ENCODE data around the gene COG1. TPM values are rescaled to one million over a fixed set of nuclear protein-coding genes. Genes with fewer than 3 reads are reported as not detected.

The COG1 gene
- total and polyA plus RNA-seq, 2 of the 8 experiments (the other 6 are each of a cell fraction or from before 2014, with no cell fraction given): 11.0 to 19.5 TPM

DNA sequence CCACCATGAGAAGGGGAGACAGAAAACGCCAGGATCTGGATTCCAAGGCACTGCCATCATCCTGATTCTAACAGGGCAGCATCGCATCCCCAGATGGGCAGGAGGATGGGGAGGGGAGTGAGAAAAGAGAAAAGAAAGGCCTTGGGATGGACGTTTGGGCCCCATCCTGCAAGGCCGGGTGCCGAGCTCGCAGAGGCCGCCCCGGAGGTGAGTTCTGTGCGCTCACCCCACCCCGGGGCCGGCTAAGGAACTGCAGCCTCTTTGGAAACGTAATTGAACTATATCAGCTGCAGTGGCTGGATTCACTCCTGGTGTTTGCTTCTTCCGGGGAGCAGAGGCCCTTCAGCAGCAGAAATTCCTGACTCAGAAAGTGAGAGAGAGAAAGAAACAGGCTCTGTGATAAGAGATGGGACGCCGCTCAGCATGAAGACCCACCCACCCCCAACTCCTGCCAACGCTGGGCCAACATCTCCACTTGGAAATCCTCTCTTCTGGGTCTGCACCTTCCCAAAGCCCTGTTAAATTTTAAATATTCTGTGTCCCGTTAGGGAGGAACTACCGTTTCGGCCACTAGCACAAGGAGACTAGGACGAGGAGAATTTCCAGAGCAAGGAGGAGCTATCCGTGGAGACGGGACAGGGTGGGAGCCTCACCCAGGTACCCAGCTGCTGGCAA lies 36.6 kb upstream of the COG1 start:
- no peak overlapping the region for H4K8ac ChIP-seq (ENCODE audit: extremely low read depth, insufficient read depth, low read length)
- no peak overlapping the region for H2AK5ac ChIP-seq (ENCODE audit: low read depth, low read length)
- H3K56ac ChIP-seq (replicated peaks; ENCODE audit: insufficient read length, low read depth, low read length): no peak overlapping the region
- H4K91ac ChIP-seq (replicated peaks; ENCODE audit: insufficient read length, low read length): no peak overlapping the region
- H3K79me1 ChIP-seq (ENCODE audit: low read depth, low read length): no peaks in the 10 kb centered on the region
- H3K23me2 ChIP-seq (ENCODE audit: low read depth, low read length): 0 out of 2 replicates have a peak, but pooled peaks cover 3% of the 10 kb centered on the region
- peak overlapping the region; percentile 97; the same call in 1 of the 2 replicates for H2BK15ac ChIP-seq (ENCODE audit: low read length)
- WGBS, 2 experiments (ENCODE audit: extremely low coverage in 1 of 2, insufficient coverage in 1 of 2, insufficient read length in 1 of 2, insufficient replicate concordance in 2 of 2, low coverage in 1 of 2, low lambda C conversion rate in 2 of 2, missing lambda C conversion rate in 1 of 2): 22% methylated on average over 20 of the region's 22 CpGs; no CpG with 5 or more reads in 1 of the 2 experiments
- H3K9me3 ChIP-seq (ENCODE audit: insufficient read depth in 2 of 2, low read depth in 1 of 2, low read length in 1 of 2): no peaks in the 10 kb centered on the region
- no peak overlapping the region for H3K14ac ChIP-seq (ENCODE audit: insufficient read length)
- H2AFZ ChIP-seq (ENCODE audit: low read length): peak overlapping the region; percentile 88
- FAIRE-seq (peak; percentile 36), DNase-seq (ENCODE audit: low read depth in 1 of 2, low spot score in 2 of 2) (peak in 1 of 2 experiments; percentile 89)
- no peak overlapping the region for H3K27ac ChIP-seq (ENCODE audit: low read depth, low read length)
- no peak overlapping the region; a peak in 1 of 7 replicates for H3K9ac ChIP-seq (replicated peaks in 1 of 4; ENCODE audit: extremely low read depth in 1 of 4, low read depth in 3 of 4, low read length in 3 of 4)
- H3K18ac ChIP-seq (ENCODE audit: extremely low read depth, low read length): peak overlapping the region; percentile 75; the same call in 1 of the 2 replicates
- H3K4me2 ChIP-seq (ENCODE audit: insufficient read depth in 1 of 2, low read depth in 2 of 2, low read length in 2 of 2): peak overlapping the region; percentile 4 to 21; a peak in 1 of 4 replicates
- CTCF ChIA-PET (ENCODE audit: partially characterized antibody): interaction anchor here (0.6 to 3.2 kb wide), 35 partner anchors 8 to 429 kb away, joined by 3 to 41 read pairs (median 4); partner anchors contain the start of gene SSTR2
- H3K27me3 ChIP-seq (replicated peaks in 1 of 4; ENCODE audit: control insufficient read depth in 3 of 4, extremely low read depth in 1 of 4, insufficient read depth in 3 of 4, low read length in 3 of 4): no peaks in the 10 kb centered on the region; a peak in 2 of 7 replicates
- H2BK20ac ChIP-seq (ENCODE audit: low read length): peak overlapping the region; percentile 21; the same call in 1 of the 2 replicates
- H3K79me2 ChIP-seq (ENCODE audit: control insufficient read depth in 1 of 2, insufficient read depth in 2 of 2, low read length in 2 of 2): no peaks in the 10 kb centered on the region
- no peak overlapping the region for H2BK120ac ChIP-seq (replicated peaks; ENCODE audit: low read depth, low read length)
- POLR2A ChIA-PET (ENCODE audit: partially characterized antibody): interaction anchor here (1.1 to 3.2 kb wide), 2 partner anchors 8 to 11 kb away, joined by 4 to 11 read pairs; partner anchors contain the start of gene SSTR2
- 0 out of 2 replicates have a peak overlapping the region, but pooled peaks have one; percentile 72 for H2BK12ac ChIP-seq (ENCODE audit: low read depth, low read length)
- no peak overlapping the region for H4K5ac ChIP-seq (ENCODE audit: insufficient read length, low read depth, low read length)
- no peaks in the 10 kb centered on the region for H4K20me1 ChIP-seq (replicated peaks in 1 of 2; ENCODE audit: control insufficient read depth in 1 of 2, insufficient read depth in 2 of 2, low read length in 2 of 2)
- no peak overlapping the region for H3K4ac ChIP-seq (replicated peaks; ENCODE audit: insufficient read length, low read depth, low read length)
- no peak overlapping the region for H3K23ac ChIP-seq (ENCODE audit: insufficient read length)
- H2BK5ac ChIP-seq (ENCODE audit: low read depth, low read length): no peak overlapping the region
- no peak overlapping the region for H3K4me3 ChIP-seq (ENCODE audit: extremely low read depth in 1 of 4, insufficient read depth in 2 of 4, low read depth in 3 of 4, low read length in 4 of 4)
- H3K4me1 ChIP-seq (replicated peaks in 1 of 4; ENCODE audit: control insufficient read depth in 3 of 4, insufficient read depth in 4 of 4, low read length in 3 of 4): peaks cover 5 to 10% (median 8%) of the 10 kb centered on the region in 4 experiments; a peak in 6 of 7 replicates
- H3K36me3 ChIP-seq (ENCODE audit: control insufficient read depth in 2 of 4, insufficient read depth in 4 of 4, low read length in 3 of 4): no peaks in the 10 kb centered on the region
- TF ChIP-seq KDM1A (IDR thresholded peaks at IDR 0.05; ENCODE audit: borderline replicate concordance, low read length): 0 out of 2 replicates have a peak, but pooled peaks have one; percentile 43
- no peak for TF ChIP-seq KDM4A (IDR thresholded peaks at IDR 0.05; ENCODE audit: low read depth, low read length, severe bottlenecking)
- TF ChIP-seq SUZ12 (IDR thresholded peaks at IDR 0.05; ENCODE audit: low read length): 0 out of 2 replicates have a peak, but pooled peaks have one; percentile 4
- TF ChIP-seq, protein P1, sequence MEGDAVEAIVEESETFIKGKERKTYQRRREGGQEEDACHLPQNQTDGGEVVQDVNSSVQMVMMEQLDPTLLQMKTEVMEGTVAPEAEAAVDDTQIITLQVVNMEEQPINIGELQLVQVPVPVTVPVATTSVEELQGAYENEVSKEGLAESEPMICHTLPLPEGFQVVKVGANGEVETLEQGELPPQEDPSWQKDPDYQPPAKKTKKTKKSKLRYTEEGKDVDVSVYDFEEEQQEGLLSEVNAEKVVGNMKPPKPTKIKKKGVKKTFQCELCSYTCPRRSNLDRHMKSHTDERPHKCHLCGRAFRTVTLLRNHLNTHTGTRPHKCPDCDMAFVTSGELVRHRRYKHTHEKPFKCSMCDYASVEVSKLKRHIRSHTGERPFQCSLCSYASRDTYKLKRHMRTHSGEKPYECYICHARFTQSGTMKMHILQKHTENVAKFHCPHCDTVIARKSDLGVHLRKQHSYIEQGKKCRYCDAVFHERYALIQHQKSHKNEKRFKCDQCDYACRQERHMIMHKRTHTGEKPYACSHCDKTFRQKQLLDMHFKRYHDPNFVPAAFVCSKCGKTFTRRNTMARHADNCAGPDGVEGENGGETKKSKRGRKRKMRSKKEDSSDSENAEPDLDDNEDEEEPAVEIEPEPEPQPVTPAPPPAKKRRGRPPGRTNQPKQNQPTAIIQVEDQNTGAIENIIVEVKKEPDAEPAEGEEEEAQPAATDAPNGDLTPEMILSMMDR (IDR thresholded peaks at IDR 0.05; ENCODE audit: control extremely low read depth in 1 of 3, insufficient read depth in 1 of 3, low read depth in 1 of 3, low read length in 3 of 3): peak; percentile 73 to 88 (median 81)
- peak; percentile 82 to 86 for TF ChIP-seq RAD21 (IDR thresholded peaks at IDR 0.05 in 1 of 2, conservative IDR thresholded peaks at IDR 0.05 in 1 of 2; ENCODE audit: low read depth in 2 of 2, low read length in 2 of 2)
- TF ChIP-seq NRF1 (IDR thresholded peaks at IDR 0.05; ENCODE audit: low read depth, low read length): no peak
- no peak for TF ChIP-seq SRF (IDR thresholded peaks at IDR 0.05; ENCODE audit: low read depth, low read length)
- TF ChIP-seq RXRA (IDR thresholded peaks at IDR 0.05; ENCODE audit: insufficient read depth, low read depth, low read length): no peak
